Fibroblast of gingiva (primary cell): ENCODE results near the gene ATP5PB.

Experiments used
- DNase-seq: peaks from one replicate; pipeline ENCODE4 v3.0.0-alpha.2; 2011; ENCODE audit warnings: low read depth

ATP5PB gene, protein sequence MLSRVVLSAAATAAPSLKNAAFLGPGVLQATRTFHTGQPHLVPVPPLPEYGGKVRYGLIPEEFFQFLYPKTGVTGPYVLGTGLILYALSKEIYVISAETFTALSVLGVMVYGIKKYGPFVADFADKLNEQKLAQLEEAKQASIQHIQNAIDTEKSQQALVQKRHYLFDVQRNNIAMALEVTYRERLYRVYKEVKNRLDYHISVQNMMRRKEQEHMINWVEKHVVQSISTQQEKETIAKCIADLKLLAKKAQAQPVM

GRCh38 chr1:111448918-111449702 lies at the start of gene ATP5PB, which contains the start of gene WDR77:
ATP5PB (plus strand) TSS chr1:111449464; CDS start chr1:111449542, 78 bp downstream.
WDR77 (minus strand) TSS chr1:111449256; CDS start chr1:111449169, 87 bp downstream.
- DNase-seq = peak; percentile 99

DNA sequence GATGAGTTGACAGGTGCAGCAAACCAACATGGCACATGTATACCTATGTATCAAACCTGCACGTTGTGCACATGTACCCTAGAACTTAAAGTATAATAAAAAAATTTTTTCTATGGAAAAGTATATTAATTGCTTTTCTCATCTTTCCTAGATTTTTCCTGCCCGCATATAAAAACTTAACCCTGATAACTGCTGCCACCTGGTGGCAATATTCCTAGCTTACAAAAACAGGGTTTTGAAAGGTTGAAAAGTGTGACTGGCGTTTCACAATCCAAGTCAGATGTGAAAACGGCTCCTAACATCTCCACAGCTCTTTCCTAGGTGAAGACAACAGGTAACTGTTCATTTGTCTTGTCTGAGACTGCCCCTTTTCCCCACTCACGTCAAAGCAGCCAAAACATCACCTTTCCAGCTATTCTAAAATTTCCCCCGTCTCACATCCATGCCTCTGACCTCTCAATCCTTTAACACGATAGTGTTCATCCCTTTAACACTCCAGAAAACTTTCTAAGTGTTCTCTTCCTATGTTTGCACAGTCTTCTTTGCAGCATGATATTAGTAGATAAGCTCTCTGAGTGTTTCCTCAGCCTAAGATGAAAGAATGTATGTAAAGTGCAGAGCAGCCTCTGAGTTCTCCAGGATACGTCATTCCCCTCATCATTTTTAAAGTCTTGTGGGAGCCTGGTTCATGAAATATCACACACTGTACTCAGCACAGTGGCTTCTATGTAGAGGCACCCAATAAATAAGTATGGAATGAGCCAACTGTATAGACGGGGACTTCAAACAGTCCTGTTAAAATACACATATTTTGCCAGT lies 49.3 kb upstream of the ATP5PB start:
- DNase-seq = peak; percentile 40

- DNase-seq = no peak
These were observed 47.2 kb upstream of the ATP5PB start for GRCh38 chr1:111402083-111402482.

- no peak for DNase-seq
These were observed 44.7 kb upstream of the ATP5PB start for GRCh38 chr1:111404588-111404987.

GRCh38 chr1:111406321-111406768 lies 42.9 kb upstream of the ATP5PB start:
- DNase-seq = peak; percentile 27

- DNase-seq = no peak
These were observed 42.0 kb upstream of the ATP5PB start for GRCh38 chr1:111407301-111407700.

- no peak for DNase-seq
These were observed 36.4 kb upstream of the ATP5PB start for GRCh38 chr1:111412839-111413238.

- no peak for DNase-seq
These were observed 34.5 kb upstream of the ATP5PB start for GRCh38 chr1:111414756-111415155.

DNA sequence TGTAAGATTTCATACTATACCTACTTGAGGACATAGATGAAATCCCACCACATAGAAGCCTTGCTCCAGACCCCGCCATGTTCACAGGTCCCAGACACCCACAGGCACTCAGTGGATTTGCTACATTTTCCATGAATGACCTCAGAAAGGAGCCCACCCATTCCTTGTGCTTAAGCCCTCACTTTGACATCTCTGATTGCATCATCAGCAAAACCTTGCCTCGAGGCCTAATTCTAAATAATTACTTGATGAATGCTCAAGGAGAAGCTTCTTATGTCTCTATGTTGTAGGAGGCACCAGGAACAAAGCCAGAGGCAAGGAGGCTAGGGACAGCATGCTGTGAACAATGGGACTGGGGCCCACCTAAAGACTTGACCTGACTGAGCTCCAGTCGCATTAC lies 33.8 kb upstream of the ATP5PB start:
- no peak for DNase-seq

DNA sequence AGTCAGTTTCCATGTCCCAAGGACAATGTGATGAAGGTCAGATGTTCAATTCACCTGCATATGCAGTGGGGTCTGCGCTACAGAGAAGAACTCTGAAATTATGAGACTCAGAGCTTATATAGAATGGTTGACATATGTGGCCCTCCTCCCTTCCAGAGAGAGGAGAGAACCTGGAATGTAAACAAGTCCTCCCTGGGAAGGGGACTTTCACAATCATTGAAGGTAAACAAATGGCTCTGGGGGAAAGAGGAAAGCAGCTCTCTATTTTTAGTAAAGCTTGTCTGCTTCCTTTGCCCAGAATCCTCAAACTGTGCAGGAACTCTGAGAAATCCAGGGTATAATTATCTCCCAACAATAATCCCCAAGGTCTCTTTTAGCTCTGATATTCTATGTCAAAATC lies 31.5 kb upstream of the ATP5PB start:
- peak; percentile 64 for DNase-seq

DNA sequence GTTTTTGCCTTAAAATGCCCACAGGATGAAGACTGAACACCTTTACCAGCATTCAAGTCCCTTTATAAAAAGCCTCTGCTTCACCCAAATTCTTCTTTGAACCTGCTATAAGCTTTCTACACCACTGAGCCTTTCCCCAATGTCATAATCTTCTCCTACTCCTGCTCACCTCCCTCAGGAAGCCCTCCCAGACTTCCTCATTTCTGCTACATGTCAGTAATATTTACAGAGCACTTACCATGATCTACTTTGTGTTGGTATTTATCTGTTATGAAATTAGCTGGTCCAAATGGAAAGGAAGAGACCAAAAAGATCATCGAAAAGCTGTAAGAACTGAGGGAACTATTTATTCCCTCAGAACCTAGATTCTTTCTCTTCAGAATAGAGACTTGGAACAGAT lies 30.2 kb upstream of the ATP5PB start:
- DNase-seq = no peak

DNA sequence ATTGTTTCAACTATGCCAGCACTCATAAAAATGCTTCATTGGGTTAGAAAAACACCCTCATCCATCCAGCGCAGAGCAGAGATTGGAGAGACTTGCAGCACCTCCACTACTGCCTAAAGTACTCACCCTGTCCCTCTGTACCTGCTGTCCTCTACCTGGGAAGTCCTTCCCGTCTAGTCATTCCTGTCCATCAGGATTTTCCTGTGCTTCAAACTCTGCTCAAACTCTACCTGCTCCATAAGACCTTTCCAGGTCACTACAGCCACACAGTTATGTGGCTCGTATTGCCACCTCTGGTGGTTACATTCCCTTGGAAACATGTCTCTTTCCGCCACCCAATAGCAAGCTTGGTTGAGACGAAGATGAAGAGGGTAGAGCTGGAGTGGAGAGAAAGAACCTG lies 28.9 kb upstream of the ATP5PB start:
- DNase-seq = no peak

DNA sequence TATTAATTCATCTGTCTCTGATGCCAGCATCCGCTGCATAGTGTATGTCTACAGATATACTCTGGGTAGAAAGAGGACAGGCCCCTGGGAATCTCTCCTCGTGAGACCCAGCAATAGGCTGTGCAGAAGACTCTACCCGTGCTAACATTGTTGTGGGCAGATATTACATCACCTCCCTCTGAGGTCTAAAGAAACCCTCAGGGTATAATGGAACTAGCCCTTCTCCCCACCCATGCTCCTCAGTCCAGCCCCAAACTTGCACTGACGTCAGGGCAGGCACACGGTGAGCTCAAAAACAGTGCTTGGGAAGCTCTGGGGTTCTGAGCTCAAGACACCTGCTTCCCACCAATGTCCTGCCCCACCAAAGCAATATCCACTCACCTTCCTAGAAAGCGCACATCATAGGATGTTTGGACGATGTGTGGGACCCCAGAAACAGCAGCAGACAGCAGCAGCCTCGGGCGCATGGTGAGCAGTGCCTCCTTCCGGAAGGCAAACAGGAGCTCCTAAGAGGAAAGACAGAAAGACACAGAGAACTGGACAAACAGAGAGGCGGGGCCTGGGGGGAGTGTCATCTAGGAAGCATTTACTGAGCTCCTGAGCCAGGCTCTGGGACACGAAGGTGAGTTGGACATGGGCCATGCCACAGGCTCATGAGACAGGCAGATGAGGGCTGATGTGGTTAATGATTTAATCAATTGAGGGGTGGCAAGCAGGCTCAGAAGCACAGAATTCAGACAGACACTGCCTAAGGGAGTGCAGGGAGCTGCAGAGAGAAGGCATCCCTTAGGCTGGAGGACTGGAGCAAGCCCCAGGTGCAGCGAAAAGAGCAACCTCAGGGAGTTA lies 26.5 kb upstream of the ATP5PB start:
- DNase-seq = no peak

GRCh38 chr1:111424281-111424680 lies 25.0 kb upstream of the ATP5PB start:
- DNase-seq = no peak

DNA sequence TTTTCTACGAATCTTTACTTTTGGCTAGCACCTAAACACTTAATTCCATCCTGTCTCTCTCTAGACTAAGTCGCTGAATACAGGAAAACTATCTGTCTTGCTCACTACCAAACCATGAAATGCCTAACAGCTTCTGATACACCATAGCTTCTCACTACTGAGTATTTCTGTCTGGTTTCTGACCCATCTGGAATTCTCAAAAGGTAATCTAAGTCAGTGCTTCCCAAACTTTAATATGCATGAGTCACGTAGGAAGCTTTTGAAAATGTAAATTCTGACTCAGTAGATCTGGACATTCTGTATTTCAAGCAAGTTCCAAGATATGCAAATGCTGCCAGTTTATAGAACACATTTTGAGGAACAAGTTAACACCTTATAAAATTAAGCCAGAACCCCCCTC lies 12.5 kb upstream of the ATP5PB start:
- DNase-seq = peak; percentile 23

DNA sequence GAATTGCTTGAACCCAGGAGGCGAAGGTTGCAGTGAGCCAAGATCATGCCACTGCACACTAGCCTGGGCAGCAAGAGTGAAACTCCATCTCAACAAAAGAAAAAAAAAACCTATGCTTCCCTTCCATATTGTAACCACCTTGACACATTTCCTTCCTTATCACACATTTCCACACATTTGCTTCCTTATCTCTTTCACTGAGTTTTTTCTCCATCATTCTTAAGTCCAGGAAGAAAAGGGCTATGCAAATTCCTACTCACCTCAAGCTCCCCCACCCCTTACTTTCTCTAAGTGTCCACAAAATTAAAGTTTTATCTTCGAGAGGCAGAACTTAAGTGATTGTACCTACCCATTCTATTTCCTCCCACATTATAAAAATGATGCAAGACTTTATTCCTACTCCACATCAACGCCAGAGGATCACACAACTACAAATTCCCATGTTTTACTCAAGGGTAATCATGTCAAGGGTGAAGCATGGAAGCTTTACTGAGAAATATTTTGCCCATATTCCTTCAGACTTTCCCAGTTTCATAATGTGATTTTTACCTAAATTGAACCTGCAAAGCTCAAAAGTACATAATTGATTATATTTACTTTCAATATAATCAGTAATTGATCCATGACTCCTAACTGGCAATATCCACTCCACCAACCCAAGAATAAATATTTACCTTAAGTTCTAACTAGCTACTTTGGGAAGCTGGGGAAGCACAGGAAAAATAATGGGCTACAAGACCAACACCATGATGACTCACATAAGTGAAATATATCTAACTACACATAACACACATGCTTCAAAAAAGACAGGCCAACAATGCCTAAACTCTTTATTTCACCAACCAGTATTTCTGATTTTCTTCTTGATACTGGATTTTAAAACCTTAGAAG lies 9.6 kb upstream of the ATP5PB start:
- no peak for DNase-seq

GRCh38 chr1:111441573-111442192 lies 7.6 kb upstream of the ATP5PB start:
- DNase-seq = no peak

DNA sequence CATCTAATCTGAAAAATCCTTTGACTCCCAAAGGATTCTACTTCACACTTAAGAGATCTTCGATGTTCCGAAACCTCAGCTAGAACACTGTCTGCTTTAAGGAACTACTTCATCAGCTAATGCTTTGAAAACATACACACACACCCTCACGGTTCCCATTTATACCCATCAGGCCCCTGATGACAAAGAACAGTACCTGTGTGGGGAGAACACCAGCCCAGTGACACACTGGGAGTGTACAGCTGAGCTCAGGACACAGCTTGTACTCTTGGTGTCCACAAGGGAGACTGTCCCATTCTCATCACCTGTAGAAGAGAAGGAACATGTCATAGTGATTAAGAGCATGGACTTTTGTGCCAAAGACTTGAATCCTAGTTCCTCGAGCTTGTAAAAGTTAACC lies 6.8 kb upstream of the ATP5PB start:
- DNase-seq = no peak

- no peak for DNase-seq
These were observed 5.2 kb upstream of the ATP5PB start for GRCh38 chr1:111444031-111444430.

DNA sequence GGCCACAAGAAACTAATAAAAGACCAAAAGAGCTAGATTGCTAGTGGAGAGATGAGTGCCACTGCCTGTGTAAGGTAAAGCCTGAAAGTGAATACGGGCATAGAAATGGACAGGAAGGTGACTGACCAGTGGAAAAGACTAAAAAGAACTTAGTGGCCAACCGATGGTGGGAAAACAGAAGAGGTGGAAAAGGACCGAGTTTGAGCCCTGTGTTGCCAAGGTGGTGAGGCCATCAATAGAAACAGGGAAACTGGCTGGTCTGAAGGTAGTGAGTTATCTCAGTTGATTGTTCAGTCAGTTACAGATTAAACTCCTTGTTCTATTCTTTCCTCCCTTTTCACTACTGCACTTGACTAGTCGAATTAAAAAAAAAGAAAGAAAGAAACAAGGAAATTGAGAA lies 2.7 kb upstream of the ATP5PB start:
- no peak for DNase-seq
